NCI-H146 (cell line): Measurements from ENCODE around the gene GLIS1.

ENCODE experiments used
- DNase-seq: peaks from one replicate; lab custom pipeline; 2025; lab: John Stamatoyannopoulos, UW

Gene GLIS1

GRCh38 chr1:53678938-53679825 lies 59.8 kb downstream of the GLIS1 start:
- no peak for DNase-seq

DNA sequence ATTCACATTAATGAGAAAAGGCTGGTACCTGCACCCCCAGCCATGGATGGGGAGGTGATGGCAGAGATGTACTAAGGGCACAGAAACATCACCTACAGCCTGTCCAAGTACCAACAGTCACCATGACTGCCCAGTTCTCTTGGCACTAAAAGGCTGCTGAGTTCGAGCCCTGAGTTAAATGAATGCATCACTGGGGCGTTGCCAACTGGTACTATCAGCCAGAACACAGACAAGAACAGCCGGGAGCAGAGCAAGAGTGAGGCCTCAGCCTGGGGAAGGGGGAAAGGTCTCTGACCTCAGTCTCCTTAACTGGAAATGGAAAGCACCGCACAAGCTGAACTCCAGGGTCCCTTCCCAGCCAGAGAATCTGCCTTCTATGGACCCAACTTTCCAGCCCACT lies 60.5 kb downstream of the GLIS1 start:
- DNase-seq = no peak

DNA sequence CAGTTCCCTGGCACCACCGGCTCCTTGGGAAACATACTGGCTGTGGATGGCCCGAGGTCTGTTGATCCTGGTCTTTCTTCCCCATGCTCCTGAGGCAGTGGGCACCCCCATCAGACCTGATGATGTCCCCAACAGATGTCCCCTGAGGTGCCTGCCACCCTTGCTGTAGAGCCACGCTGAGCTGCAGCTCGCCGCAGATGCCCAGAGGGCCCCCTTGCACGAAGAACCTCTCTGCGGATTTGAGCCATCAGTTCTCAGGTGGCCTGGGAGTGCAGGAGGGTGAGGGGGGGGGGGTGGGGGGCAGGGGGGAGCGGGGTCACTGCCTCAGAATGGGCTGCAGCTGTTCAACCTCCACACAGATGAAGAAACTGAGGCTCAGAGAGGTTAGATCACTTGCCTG lies 60.9 kb downstream of the GLIS1 start:
- no peak for DNase-seq

DNA sequence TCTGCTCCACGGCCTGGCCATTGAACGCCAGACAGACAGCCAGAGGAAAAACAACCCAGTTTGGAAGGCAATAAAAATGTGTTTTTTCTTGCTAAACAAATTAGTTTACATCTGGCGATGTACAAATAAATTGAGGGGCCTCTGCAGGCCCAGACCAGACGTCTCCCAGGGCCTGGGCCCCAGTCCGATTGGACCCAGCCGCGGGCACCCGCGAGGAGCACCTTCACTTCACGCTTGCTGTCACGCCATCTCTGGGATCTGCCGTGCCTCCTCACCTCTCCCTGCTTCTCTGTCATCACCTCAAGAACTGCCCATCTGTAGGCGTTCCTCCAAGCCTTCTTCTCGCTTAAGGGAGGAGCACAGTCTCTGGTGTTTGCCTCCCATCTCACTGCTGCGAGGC lies 61.5 kb downstream of the GLIS1 start:
- no peak for DNase-seq

DNA sequence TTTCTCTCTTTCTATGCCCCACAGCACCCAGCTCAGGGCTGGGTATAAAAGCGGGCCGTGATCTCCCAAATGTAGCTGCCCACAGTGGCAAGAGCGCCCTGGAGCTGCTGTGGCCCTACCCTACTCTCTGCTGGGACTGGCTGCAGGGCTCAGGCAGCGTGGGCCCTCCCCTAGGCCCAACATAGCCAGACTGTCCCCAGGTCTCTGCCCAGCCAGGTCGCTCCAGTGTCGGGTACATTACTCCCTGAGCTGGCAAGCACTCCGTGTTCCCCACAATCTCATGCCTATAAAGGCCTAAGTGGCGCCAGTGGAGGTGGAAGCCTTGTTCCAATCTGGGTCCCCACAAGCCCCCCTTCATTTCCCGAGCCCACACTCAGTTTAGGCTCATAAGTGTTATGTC lies 66.2 kb downstream of the GLIS1 start:
- DNase-seq = no peak

DNA sequence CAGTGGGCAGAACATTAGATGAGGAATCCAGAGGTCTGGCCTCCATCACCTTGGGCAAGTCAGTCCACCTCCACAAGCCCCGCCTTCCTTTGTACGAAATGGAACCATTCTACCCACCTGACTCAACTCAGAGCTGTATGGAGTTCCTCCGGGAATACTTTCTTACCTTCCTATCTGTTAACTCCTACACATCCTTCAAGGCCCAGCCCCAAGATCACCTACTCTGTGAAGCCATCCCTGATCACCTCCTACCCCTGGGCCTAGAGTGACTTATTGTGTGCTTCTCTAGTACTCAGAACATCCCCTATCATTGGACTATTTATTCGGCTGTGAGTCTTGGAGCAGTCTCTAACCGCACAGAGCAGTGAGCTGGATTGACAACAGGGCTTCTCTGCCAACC lies 66.7 kb downstream of the GLIS1 start:
- DNase-seq = no peak

- DNase-seq = no peak
Observed at GRCh38 chr1:53669621-53670191, 69.3 kb downstream of the GLIS1 start.

- no peak for DNase-seq
Observed at GRCh38 chr1:53666566-53666965, 72.4 kb downstream of the GLIS1 start.

DNA sequence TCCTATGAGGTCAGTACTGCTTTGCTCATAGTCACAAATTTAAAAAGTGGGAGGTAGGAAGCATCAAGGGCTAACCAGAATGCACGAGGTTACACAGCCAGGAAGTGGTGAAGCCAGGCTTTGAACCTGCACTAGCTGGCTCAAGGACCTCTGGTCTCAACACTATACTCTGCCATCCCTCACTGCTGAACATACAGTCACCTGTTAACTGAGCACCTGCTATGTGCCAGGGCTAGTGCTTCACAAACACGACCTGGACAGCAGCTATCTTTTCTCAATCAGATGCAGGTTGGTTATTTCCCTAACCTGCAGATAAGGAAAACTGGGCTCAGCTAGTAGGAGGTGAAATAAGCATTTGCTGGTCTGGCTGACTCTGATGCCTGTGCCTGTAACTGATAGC lies 73.0 kb downstream of the GLIS1 start:
- no peak for DNase-seq

- no peak for DNase-seq
Observed at GRCh38 chr1:53663529-53664300, 75.2 kb downstream of the GLIS1 start.

GRCh38 chr1:53662951-53663350 lies 76.0 kb downstream of the GLIS1 start:
- no peak for DNase-seq

- DNase-seq = no peak
Observed at GRCh38 chr1:53662169-53662568, 76.8 kb downstream of the GLIS1 start.

GRCh38 chr1:53661496-53661895 lies 77.5 kb downstream of the GLIS1 start:
- DNase-seq = no peak

DNA sequence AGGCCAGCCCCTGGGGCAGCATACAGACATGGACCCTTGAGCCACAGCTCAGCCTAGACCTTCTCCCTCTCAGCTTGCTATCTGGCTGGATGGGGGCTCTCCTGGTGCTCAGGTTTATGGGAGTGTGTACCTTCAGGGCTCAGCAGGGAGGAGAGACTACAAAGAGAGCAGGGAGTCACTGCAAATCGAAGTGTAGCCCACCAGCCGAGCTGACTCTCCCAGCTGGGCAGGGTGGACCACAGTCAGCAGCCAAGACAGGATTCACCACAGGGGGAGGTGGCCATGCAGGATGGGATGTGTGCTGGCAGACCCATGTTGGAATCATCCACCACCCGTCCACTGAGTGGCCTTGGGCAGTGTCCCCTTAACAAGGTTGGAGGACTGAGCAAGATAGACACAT lies 78.3 kb downstream of the GLIS1 start:
- DNase-seq = no peak

DNA sequence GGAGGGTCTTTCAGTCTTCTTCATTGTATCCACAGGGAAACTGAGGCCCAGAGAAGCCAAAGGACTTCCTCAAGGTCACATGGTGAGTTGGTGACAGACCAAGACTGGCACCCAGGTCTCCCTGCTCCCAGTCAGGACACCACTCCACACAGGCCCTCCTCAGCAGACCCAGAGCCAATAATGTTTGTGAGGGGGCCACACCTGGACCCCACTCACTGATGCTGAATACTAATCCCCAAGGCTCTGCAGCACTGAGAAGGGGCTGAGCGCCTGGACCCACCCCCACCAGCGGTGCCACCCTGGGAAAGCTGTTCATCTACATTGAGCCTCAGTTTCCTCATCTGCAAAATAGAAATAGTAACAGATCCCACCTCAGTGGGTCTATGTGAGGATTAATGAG lies 79.5 kb downstream of the GLIS1 start:
- DNase-seq = no peak

GRCh38 chr1:53658489-53659230 lies 80.3 kb downstream of the GLIS1 start:
- DNase-seq = no peak

- no peak for DNase-seq
Observed at GRCh38 chr1:53657891-53658396, 81.0 kb downstream of the GLIS1 start.

DNA sequence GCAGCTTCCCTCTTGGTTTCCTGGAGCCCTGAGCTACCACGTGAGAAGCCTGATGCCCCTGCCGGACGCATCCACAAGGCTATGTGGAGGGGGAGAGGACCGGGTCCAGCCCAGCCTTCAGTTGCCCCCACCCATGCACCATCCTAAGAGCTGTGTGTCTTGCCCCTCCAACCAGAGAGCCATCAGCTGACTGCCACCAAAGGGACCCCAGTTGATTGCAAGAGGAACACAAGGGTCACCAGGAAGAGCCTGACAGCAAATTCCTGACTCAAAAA lies 81.5 kb downstream of the GLIS1 start:
- DNase-seq = no peak

- no peak for DNase-seq
Observed at GRCh38 chr1:53656747-53657530, 82.0 kb downstream of the GLIS1 start.

GRCh38 chr1:53655931-53656746 lies 82.8 kb downstream of the GLIS1 start:
- DNase-seq = no peak
